RPMI8226 (cell line): ENCODE results near the gene FGD6.
"Not testable (repeated sequence)": the region's sequence is repeated elsewhere in the genome, so short reads cannot be mapped to it uniquely, and the experiment has no call there.

Experiments used
- DNase-seq: peaks from one replicate; pipeline ENCODE4 v3.0.0-alpha.2; 2015

FGD6 gene

GRCh38 chr12:95217377-95218149 is at the start of gene FGD6, which contains the start of gene VEZT:
FGD6 (minus strand) TSS chr12:95217467; CDS start chr12:95217240, 227 bp downstream.
VEZT (plus strand) TSS chr12:95217807; CDS start chr12:95217851, 44 bp downstream.
- peak; percentile 99 for DNase-seq

GRCh38 chr12:95266254-95266653 is 49.0 kb upstream of the FGD6 start:
- no peak for DNase-seq

DNA sequence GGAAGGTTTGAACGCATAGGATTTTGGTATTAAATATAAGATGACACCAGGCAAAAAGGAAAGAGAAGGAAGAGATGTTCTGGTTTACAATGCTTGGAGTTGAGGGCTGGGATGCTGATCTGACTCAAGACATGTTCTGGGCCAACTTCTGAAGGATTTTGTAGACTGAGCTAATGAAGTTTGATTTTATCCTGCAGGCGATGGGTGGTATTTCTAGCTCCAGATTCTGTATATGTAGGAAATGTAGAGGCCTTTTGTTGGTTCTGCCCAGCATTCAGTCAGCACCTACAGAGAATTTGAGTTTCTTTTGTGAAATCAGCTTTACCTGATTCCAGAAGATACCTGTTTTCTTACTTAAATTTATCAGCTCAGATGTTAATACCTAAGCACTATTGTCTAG is 48.5 kb upstream of the FGD6 start:
- no peak for DNase-seq

- no peak for DNase-seq
Measured at GRCh38 chr12:95262808-95263207, 45.5 kb upstream of the FGD6 start.

GRCh38 chr12:95261109-95261508 is 43.8 kb upstream of the FGD6 start:
- no peak for DNase-seq

GRCh38 chr12:95259368-95259767 is 42.1 kb upstream of the FGD6 start:
- DNase-seq, result no peak

DNA sequence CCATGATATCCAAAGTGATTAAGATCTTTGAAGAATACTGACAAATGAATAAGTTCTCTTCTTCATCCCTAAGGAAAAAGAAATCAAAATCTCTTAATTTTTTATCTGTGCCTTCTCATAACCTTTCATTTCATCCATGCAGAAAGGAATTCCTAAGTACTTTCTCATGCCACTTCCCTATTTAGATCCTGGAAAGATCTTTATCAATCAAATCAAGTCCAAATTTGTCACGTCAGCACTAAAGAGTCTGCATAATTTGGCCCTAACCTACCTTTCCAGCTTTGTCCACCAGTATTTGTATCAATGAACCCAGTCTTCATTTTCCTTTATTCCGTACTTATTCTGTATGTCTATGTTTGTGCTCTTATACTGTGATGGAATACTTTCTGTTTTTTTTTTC is 41.5 kb upstream of the FGD6 start:
- DNase-seq, result no peak

DNA sequence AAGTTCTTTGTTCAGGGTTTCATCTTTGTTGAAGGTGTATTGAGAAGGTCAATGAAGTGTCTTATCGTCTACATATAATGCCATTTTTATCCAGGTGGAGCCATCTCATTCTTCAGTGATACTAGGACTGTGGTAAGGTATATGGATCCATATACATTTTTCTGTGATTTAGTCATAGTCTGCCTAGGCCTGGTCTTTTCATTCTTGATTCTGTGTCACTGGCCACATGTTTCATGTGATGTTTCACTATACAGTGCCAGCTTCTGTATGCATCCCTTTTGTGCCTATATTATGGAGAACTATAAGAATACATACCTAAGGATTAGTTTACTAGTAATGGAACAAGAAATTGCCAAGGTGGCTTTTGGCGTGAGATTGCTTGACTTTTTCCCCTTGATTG is 40.9 kb upstream of the FGD6 start:
- no peak for DNase-seq

- DNase-seq, result no peak
Measured at GRCh38 chr12:95257541-95257940, 40.3 kb upstream of the FGD6 start.

DNA sequence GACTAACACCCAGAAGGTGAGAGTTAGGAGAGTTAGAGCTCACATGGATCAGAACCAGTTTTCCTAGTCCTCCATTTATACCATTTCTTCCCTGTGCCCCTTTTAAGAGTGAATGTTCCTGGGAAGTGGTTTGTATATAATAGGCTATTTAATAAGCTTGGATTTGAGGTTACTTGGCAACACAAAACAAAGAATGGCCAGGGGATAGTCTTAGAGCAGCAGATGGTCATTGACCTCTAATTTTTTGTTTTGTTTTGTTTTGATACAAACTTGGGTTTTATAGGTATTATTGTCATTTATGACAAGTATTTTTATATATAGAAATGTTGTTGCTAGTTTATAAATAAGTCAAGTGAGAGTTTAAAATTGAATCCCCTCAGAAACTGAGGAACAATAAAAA is 36.1 kb upstream of the FGD6 start:
- DNase-seq, result no peak

GRCh38 chr12:95248604-95249360 is 31.5 kb upstream of the FGD6 start:
- DNase-seq, result no peak

DNA sequence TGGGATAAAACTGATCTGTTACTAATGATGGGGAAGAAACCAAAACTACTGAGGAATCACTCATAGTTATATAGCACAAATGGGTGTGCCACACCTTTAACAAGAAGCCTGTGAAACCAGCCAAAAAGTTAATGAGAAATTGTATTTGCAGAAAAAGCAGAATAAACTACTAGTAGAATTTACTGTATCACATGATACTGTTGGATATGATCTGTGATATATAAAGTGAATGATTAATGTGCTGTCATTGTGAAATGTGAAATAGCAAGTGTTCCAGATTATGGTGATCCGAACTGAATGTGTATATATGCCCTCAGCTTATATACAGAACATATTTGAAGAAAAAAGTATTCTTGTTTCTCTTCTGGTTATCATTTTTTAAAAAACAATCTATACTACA is 30.8 kb upstream of the FGD6 start:
- DNase-seq, result no peak

GRCh38 chr12:95244350-95244749 is 27.1 kb upstream of the FGD6 start:
- no peak for DNase-seq

GRCh38 chr12:95243497-95244183 is 26.4 kb upstream of the FGD6 start:
- DNase-seq, result no peak

DNA sequence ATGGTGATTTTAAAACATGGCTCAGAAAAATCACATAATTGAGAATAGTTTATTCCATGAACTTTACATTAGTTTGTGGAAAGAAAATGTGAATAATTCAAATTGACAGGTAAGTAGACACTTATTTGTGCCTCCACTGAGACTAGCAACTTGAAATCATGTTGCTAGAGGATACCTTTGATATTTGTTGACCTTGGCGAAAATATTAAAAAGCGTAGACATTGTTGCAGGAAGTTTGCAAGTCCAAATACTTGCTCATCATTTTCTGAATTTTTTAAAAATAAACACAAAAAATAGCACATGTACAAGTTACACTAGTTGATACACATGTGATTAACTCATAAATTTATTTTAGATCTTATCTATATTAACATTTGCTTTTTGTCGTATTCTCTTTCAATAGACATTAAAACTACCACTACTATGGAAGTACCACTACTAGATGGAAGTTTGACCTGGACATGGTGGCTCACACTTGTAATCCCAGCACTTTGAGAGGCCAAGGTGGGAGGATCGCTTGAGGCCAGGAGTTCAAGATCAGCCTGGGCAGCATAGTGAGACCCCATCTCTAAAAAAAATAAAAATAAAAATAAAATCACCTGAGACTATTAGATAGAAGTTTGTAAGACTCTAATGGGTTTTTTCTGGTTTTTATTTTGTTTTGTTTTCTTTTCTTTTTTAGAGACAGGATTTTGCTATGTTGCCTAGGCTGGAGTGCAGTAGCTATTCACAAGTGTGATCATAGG is 24.7 kb upstream of the FGD6 start:
- DNase-seq, result no peak

DNA sequence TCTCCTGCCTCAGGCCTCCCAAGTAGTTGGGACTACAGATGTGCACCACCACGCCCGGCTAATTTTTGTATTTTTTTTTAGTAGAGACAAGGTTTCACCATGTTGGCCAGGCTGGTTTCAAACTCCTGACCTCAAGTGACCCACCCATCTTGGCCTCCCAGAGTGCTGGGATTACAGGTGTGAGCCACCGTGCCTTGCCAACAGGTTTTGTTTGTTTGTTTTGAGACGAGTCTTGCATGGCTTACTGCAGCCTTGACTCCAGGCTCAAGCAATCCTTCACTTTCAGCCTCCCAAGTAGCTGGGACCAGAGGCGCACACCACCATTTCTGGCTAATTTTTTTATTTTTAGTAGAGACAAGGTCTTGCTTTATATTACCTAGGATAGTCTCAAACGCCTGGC is 23.9 kb upstream of the FGD6 start:
- DNase-seq, result not testable (repeated sequence)

DNA sequence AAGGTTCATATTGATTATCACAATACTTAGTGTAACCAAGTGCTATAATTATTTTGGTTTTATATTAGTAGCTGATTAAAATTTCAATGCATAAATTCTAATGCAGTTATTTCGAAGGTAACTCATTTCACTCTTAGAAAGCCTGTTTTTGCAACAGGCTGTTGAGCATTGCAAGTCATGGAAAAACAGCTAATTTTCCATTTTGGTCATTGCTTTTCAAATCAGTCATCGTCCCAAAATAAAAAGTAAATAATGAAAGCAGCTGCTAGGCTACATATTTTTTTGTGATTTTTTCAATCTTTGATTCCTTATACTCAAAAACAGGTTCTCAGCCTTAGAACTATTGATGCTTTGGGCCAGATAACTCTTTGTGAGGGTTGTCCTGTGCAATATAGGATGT is 23.3 kb upstream of the FGD6 start:
- no peak for DNase-seq

DNA sequence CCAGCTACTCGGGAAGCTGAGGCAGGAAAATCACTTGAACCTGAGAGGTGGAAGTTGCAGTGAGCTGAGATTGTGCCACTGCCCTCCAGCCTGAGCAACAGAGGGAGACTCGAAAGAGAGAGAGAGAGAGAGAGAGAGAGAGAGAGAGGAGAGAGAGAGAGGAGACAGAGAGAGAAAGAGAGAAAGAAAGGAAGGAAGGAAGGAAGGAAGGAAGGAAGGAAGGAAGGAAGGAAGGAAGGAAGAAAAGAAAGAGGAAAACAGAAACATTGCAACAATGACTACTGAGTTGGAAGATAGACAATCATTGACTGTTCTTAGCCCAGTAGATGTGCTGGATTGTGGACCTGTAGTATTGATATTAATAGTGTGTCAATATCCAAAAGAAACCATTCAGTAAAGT is 22.6 kb upstream of the FGD6 start:
- not testable (repeated sequence) for DNase-seq

DNA sequence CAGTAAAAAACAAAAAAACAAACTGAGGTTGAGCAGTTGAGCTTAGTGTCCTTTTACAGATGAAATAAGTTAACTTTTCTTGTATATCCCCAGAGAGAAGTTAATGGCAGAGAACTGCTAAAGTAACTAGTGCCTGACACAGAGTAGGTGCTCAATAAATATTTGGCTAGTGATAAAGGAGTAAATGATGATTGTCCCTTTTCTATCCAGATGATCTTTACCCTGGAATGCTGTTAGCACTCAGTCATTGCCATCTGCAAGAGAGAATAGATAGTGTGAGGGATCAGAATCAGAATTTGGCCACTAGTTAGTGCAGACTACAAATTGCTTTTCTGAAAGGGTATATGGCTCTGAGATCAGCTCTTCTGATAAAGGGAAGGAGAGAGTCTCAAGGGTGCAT is 21.9 kb upstream of the FGD6 start:
- no peak for DNase-seq

GRCh38 chr12:95238150-95238549 is 20.9 kb upstream of the FGD6 start:
- no peak for DNase-seq

DNA sequence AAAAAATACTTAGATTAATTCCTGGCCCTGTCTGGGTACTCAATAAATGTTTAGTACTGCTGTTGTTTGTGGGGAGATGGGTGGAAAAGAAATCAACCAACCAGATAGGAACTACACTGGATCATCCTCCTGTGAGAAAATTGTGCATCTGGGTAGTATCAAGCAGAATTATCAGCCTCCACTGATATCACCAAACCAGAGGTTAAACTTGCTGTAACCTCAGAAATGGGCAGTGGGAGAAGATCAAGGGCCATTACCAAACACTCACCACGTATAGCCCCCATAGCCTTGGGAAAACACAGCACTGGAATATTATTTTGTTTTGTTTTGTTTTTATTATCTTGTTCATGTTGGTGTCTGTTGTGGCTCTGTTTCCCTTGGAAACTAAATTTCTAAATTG is 20.0 kb upstream of the FGD6 start:
- DNase-seq, result no peak

DNA sequence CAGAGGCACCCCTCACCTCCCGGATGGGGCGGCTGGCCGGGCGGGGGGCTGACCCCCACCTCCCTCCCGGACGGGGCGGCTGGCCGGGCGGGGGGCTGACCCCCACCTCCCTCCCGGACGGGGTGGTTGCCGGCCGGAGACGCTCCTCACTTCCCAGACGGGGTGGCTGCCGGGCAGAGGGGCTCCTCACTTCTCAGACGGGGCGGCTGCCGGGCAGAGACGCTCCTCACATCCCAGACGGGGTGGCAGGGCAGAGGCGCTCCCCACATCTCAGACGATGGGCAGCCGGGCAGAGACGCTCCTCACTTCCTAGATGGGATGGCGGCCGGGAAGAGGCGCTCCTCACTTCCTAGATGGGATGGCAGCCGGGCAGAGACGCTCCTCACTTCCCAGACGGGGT is 18.4 kb upstream of the FGD6 start:
- DNase-seq, result not testable (repeated sequence)

DNA sequence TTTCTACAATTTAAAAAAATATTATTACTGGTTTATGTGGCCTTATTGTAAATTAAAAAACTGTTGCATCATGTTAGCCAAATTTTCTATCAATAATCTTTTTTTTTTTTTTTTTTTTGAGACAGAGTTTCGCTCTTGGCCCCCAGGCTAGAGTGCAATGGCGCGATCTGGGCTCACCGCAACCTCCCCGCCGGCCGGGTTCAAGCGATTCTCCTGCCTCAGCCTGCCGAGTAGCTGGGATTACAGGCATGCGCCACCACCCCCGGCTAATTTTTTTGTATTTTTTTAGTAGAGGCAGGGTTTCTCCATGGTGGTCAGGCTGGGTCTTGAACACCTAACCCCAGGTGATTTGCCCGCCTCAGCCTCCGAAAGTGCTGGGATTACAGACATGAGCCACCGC is 16.9 kb upstream of the FGD6 start:
- not testable (repeated sequence) for DNase-seq
